Measurements from ENCODE around the gene NR3C1. TPM values are rescaled to one million over a fixed set of nuclear protein-coding genes. Genes with fewer than 3 reads are reported as not detected.

NR3C1 gene
- total and polyA plus RNA-seq, 2 of the 13 experiments (the other 11 are each of a cell fraction or from before 2014, with no cell fraction given): 10.0 to 24.3 TPM

DNA sequence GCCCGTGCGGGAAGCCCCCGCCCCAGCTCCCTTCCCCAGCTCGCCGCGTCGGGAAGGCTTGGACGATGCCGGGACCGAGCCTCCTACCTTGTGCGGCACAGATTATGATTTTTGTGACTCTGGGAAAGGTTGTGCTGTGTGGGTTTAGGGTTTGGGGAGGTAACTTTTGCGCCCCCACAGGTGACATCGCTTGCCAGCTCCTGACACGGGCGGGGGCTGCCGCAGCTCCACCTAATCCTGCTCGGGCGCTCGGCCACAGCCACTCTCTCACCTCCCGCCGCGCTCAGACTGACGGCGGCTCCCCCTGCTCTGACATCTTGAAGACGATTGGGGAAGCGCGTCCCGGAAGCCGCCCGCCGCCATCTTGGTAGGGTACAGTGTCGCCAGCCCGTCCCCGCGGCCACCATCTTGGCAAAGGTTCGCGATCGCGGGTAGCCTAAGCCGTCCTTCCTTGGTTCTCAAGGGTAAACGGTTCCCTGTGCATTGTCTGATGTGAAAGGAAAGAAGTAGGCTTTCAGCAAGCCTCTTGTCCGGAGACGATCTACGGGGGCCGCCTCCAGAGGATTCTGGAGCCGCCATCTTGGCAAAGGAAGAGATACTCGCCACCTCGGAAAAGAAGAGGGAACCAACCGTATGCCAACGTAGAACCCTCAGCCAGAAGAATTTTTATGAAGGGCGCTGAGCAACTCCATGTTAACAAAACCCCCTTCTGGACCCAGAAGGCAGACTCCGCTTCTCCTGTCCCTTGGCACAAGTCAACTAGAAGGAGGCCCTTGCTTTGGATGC lies 1.8 kb upstream of the NR3C1 start (continued):
- TF ChIP-seq, protein P1, sequence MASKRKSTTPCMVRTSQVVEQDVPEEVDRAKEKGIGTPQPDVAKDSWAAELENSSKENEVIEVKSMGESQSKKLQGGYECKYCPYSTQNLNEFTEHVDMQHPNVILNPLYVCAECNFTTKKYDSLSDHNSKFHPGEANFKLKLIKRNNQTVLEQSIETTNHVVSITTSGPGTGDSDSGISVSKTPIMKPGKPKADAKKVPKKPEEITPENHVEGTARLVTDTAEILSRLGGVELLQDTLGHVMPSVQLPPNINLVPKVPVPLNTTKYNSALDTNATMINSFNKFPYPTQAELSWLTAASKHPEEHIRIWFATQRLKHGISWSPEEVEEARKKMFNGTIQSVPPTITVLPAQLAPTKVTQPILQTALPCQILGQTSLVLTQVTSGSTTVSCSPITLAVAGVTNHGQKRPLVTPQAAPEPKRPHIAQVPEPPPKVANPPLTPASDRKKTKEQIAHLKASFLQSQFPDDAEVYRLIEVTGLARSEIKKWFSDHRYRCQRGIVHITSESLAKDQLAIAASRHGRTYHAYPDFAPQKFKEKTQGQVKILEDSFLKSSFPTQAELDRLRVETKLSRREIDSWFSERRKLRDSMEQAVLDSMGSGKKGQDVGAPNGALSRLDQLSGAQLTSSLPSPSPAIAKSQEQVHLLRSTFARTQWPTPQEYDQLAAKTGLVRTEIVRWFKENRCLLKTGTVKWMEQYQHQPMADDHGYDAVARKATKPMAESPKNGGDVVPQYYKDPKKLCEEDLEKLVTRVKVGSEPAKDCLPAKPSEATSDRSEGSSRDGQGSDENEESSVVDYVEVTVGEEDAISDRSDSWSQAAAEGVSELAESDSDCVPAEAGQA (IDR thresholded peaks at IDR 0.05; ENCODE audit: low read depth): peak; percentile 98
- TF ChIP-seq, protein P1 (CRISPR knock-in tag; IDR thresholded peaks at IDR 0.05; ENCODE audit: borderline replicate concordance): no peak
- TF ChIP-seq FOXP4 (CRISPR knock-in tag; IDR thresholded peaks at IDR 0.05) (no peak; the same call in none of the 2 replicates), PHB2 (IDR thresholded peaks at IDR 0.05; ENCODE audit: partially characterized antibody) (no peak), REL (CRISPR knock-in tag; conservative IDR thresholded peaks at IDR 0.05) (no peak), ZNF614 (CRISPR knock-in tag; IDR thresholded peaks at IDR 0.05; ENCODE audit: borderline replicate concordance) (no peak; the same call in 1 of the 2 replicates), ZSCAN21 (CRISPR knock-in tag; IDR thresholded peaks at IDR 0.05; ENCODE audit: borderline replicate concordance) (peak; percentile 43; the same call in 1 of the 2 replicates), ZNF18 (CRISPR knock-in tag; IDR thresholded peaks at IDR 0.05; ENCODE audit: insufficient replicate concordance) (peak; percentile 48), BHLHE40 (IDR thresholded peaks at IDR 0.05; ENCODE audit: low read length) (no peak), DR1 (CRISPR knock-in tag; IDR thresholded peaks at IDR 0.05) (no peak), ERF (CRISPR knock-in tag; IDR thresholded peaks at IDR 0.05) (peak; percentile 35; the same call in 1 of the 2 replicates), HOXD1 (CRISPR knock-in tag; IDR thresholded peaks at IDR 0.05) (no peak), GTF3A (CRISPR knock-in tag; conservative IDR thresholded peaks at IDR 0.05) (no peak), SALL2 (CRISPR knock-in tag; IDR thresholded peaks at IDR 0.05) (no peak), CREM (IDR thresholded peaks at IDR 0.05) (peak; percentile 56), CREM (CRISPR knock-in tag; IDR thresholded peaks at IDR 0.05) (no peak)
- TF ChIP-seq, protein P2, sequence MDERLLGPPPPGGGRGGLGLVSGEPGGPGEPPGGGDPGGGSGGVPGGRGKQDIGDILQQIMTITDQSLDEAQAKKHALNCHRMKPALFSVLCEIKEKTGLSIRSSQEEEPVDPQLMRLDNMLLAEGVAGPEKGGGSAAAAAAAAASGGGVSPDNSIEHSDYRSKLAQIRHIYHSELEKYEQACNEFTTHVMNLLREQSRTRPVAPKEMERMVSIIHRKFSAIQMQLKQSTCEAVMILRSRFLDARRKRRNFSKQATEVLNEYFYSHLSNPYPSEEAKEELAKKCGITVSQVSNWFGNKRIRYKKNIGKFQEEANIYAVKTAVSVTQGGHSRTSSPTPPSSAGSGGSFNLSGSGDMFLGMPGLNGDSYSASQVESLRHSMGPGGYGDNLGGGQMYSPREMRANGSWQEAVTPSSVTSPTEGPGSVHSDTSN (CRISPR knock-in tag; IDR thresholded peaks at IDR 0.05): no peak

All from HepG2 (cell line).